ENCODE data around the gene IGF2BP1.
"Not testable (repeated sequence)": the region's sequence is repeated elsewhere in the genome, so short reads cannot be mapped to it uniquely, and the experiment has no call there.

Gene IGF2BP1

GRCh38 chr17:48995974-48996721 is 1.0 kb upstream of the IGF2BP1 start:
- DNase-seq (ENCODE audit: low read depth) = no peak

GRCh38 chr17:48996722-48997102 is 473 bp upstream of the IGF2BP1 start:
- no peak for DNase-seq (ENCODE audit: low read depth)

GRCh38 chr17:48997827-48998586 is 822 bp downstream of the IGF2BP1 start:
- DNase-seq (ENCODE audit: low read depth) = no peak

- DNase-seq (ENCODE audit: low read depth) = no peak
These were observed 1.6 kb downstream of the IGF2BP1 start for GRCh38 chr17:48998587-48999440.

- DNase-seq (ENCODE audit: low read depth) = no peak
These were observed 3.8 kb downstream of the IGF2BP1 start for GRCh38 chr17:49000943-49001342.

- no peak for DNase-seq (ENCODE audit: low read depth)
These were observed 4.5 kb downstream of the IGF2BP1 start for GRCh38 chr17:49001671-49002070.

GRCh38 chr17:49002331-49002730 is 5.1 kb downstream of the IGF2BP1 start:
- no peak for DNase-seq (ENCODE audit: low read depth)

- DNase-seq (ENCODE audit: low read depth) = no peak
These were observed 5.6 kb downstream of the IGF2BP1 start for GRCh38 chr17:49002766-49003165.

- no peak for DNase-seq (ENCODE audit: low read depth)
These were observed 6.6 kb downstream of the IGF2BP1 start for GRCh38 chr17:49003557-49004511.

- no peak for DNase-seq (ENCODE audit: low read depth)
These were observed 8.0 kb downstream of the IGF2BP1 start for GRCh38 chr17:49005140-49005539.

- not testable (repeated sequence) for DNase-seq (ENCODE audit: low read depth)
These were observed 11.7 kb downstream of the IGF2BP1 start for GRCh38 chr17:49008908-49009307.

GRCh38 chr17:49012769-49013255 is 15.6 kb downstream of the IGF2BP1 start:
- no peak for DNase-seq (ENCODE audit: low read depth)

- DNase-seq (ENCODE audit: low read depth) = no peak
These were observed 16.4 kb downstream of the IGF2BP1 start for GRCh38 chr17:49013311-49014213.

GRCh38 chr17:49015179-49015923 is 18.2 kb downstream of the IGF2BP1 start:
- no peak for DNase-seq (ENCODE audit: low read depth)

GRCh38 chr17:49015924-49016774 is 19.0 kb downstream of the IGF2BP1 start:
- DNase-seq (ENCODE audit: low read depth) = no peak

- DNase-seq (ENCODE audit: low read depth) = no peak
These were observed 19.7 kb downstream of the IGF2BP1 start for GRCh38 chr17:49016775-49017463.

GRCh38 chr17:49018116-49018612 is 21.0 kb downstream of the IGF2BP1 start:
- no peak for DNase-seq (ENCODE audit: low read depth)

GRCh38 chr17:49018748-49019147 is 21.6 kb downstream of the IGF2BP1 start:
- DNase-seq (ENCODE audit: low read depth) = no peak

Measured in non-pigmented ciliary epithelial cell (primary cell).